Measurements from ENCODE around the gene MRPS15.

DNA sequence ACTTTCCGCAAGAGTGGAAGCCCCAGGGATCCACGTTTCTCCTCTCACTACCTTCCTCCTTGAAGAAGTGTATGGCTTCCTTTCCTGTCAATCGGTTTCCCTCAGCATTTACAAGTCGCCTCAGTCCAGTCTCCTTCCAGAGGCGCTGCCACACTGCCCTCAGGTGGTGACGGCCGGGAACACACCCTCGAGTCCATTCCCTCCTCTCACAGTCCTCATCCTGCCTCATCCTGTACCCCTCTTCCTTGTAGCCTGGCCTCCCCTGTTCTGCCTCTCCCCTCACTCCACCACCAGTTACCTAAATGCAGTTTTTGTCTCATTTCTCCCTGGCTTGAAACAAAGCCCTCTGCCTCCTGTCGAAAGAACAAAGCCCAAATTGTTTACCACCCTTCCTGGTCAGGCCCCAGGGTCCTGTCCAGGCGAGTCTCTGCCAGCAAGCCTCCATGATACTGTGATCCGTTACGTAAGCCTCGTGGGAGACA lies 43.3 kb downstream of the MRPS15 start:
- TF ChIP-seq, protein P1, sequence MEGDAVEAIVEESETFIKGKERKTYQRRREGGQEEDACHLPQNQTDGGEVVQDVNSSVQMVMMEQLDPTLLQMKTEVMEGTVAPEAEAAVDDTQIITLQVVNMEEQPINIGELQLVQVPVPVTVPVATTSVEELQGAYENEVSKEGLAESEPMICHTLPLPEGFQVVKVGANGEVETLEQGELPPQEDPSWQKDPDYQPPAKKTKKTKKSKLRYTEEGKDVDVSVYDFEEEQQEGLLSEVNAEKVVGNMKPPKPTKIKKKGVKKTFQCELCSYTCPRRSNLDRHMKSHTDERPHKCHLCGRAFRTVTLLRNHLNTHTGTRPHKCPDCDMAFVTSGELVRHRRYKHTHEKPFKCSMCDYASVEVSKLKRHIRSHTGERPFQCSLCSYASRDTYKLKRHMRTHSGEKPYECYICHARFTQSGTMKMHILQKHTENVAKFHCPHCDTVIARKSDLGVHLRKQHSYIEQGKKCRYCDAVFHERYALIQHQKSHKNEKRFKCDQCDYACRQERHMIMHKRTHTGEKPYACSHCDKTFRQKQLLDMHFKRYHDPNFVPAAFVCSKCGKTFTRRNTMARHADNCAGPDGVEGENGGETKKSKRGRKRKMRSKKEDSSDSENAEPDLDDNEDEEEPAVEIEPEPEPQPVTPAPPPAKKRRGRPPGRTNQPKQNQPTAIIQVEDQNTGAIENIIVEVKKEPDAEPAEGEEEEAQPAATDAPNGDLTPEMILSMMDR (IDR thresholded peaks at IDR 0.05 in 4 of 5, conservative IDR thresholded peaks at IDR 0.05 in 1 of 5), result peak; percentile 89 to 95 (median 93)
- no peak for TF ChIP-seq POLR2A (IDR thresholded peaks at IDR 0.05)
